Osteocyte (in vitro differentiated cells): Measurements from ENCODE around the gene SPAG17. TPM values are rescaled to one million over a fixed set of nuclear protein-coding genes. Genes with fewer than 3 reads are reported as not detected.
A peak's percentile ranks its signal among the peaks of the same experiment; 100 is the strongest.

Experiments
- DNase-seq: peaks from one replicate; pipeline ENCODE4 v3.0.0; 2021; ENCODE audit warnings: mixed read lengths; ENCODE audit not compliant: unreplicated experiment; ENCODE audit errors: extremely low spot score
- H3K27ac Mint-ChIP-seq: one replicate; pipeline ENCODE4 v1.8.0; 2021; ENCODE audit warnings: mild to moderate bottlenecking, mixed read lengths; ENCODE audit not compliant: unreplicated experiment
- H3K27me3 Mint-ChIP-seq: one replicate; pipeline ENCODE4 v1.8.0; 2021; ENCODE audit warnings: mixed read lengths; ENCODE audit not compliant: unreplicated experiment
- H3K36me3 Mint-ChIP-seq: one replicate; pipeline ENCODE4 v1.8.0; 2021; ENCODE audit warnings: mixed read lengths; ENCODE audit not compliant: unreplicated experiment
- H3K4me1 Mint-ChIP-seq: one replicate; pipeline ENCODE4 v1.8.0; 2021; ENCODE audit warnings: mixed read lengths; ENCODE audit not compliant: unreplicated experiment
- H3K4me3 Mint-ChIP-seq: one replicate; pipeline ENCODE4 v1.8.0; 2021; ENCODE audit warnings: mild to moderate bottlenecking, moderate library complexity, mixed read lengths; ENCODE audit not compliant: unreplicated experiment
- H3K9me3 Mint-ChIP-seq: one replicate; pipeline ENCODE4 v1.8.0; 2021; ENCODE audit warnings: mixed read lengths; ENCODE audit not compliant: unreplicated experiment
- total RNA-seq: library from RNA; stranded (reverse); gene quantifications from 2 replicates; pipeline ENCODE4 v1.2.1, GENCODE V29; 2021
- TF ChIP-seq, protein P1 (sequence below): fragments of 200-600 bp; sonication (generic); IDR thresholded peaks from 2 replicates; pipeline ENCODE4 v1.5.0; 2021; ENCODE audit warnings: antibody characterized with exemption, mild to moderate bottlenecking, moderate library complexity

The SPAG17 gene
- total RNA-seq, 1 donor from 2014 or later: not detected

GRCh38 chr1:117971777-117972176, 213.3 kb downstream of the SPAG17 start:
- DNase-seq: no peak
- TF ChIP-seq, protein P1, sequence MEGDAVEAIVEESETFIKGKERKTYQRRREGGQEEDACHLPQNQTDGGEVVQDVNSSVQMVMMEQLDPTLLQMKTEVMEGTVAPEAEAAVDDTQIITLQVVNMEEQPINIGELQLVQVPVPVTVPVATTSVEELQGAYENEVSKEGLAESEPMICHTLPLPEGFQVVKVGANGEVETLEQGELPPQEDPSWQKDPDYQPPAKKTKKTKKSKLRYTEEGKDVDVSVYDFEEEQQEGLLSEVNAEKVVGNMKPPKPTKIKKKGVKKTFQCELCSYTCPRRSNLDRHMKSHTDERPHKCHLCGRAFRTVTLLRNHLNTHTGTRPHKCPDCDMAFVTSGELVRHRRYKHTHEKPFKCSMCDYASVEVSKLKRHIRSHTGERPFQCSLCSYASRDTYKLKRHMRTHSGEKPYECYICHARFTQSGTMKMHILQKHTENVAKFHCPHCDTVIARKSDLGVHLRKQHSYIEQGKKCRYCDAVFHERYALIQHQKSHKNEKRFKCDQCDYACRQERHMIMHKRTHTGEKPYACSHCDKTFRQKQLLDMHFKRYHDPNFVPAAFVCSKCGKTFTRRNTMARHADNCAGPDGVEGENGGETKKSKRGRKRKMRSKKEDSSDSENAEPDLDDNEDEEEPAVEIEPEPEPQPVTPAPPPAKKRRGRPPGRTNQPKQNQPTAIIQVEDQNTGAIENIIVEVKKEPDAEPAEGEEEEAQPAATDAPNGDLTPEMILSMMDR: no peak
- Mint-ChIP-seq H3K4me3 (no peak overlapping the region), H3K27me3 (peaks cover 26% of the 10 kb centered on the region), H3K4me1 (peaks cover 9% of the 10 kb centered on the region), H3K36me3 (no peaks in the 10 kb centered on the region), H3K9me3 (no peaks in the 10 kb centered on the region), H3K27ac (no peak overlapping the region)

DNA sequence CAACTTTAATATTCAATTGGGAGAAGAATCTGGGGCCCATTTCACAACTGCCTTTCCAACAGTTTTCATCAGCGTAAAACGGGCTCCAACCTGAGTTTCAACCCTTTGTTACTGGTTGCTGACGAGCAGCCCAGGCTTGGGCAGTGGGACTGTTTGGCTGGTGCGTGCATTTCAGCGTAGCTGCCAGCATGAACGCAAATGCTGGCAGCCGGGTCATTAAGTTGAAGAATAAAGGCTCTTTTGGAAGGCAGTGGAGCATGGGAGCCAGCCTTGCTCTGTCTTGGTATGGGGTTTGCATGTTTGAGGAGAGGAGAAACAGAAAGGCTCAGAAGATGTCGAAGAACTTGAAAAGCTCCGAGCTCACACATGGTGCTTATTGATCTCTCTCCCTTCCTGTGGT, 214.8 kb downstream of the SPAG17 start:
- no peak for DNase-seq
- TF ChIP-seq, protein P1: no peak
- Mint-ChIP-seq H3K4me1 (peaks cover 9% of the 10 kb centered on the region), H3K36me3 (peaks cover 2% of the 10 kb centered on the region), H3K27me3 (peaks cover 24% of the 10 kb centered on the region), H3K27ac (no peak overlapping the region), H3K9me3 (no peaks in the 10 kb centered on the region), H3K4me3 (no peak overlapping the region)

- Mint-ChIP-seq H3K27me3 (peaks cover 7% of the 10 kb centered on the region), H3K4me1 (peaks cover 9% of the 10 kb centered on the region), H3K4me3 (no peak overlapping the region), H3K9me3 (no peaks in the 10 kb centered on the region), H3K36me3 (peaks cover 9% of the 10 kb centered on the region), H3K27ac (peak overlapping the region; percentile 40)
- TF ChIP-seq, protein P1: no peak
- DNase-seq: no peak
These were observed 217.1 kb downstream of the SPAG17 start for GRCh38 chr1:117967881-117968280.

DNA sequence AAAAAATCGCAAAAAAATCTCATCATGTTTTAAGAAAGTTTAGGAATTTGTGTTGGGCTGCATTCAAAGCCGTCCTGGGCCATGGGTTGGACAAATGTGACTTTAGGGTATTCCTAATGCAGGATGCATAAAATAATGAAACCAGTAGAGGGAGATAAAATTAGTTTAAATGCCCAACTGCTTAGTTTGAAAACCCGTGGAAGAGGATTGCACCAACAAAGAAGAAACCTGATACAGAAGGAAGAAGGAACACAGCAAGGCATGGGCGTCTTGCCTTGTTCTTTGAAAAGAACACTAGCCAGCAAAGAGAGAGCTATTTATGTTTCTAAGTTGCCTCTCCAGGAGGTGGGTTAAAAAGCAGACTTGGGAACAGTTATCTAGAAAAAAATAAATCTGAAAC, 217.6 kb downstream of the SPAG17 start:
- Mint-ChIP-seq H3K9me3 (no peaks in the 10 kb centered on the region), H3K36me3 (peaks cover 9% of the 10 kb centered on the region), H3K4me3 (no peak overlapping the region), H3K27me3 (peaks cover 6% of the 10 kb centered on the region), H3K4me1 (peaks cover 9% of the 10 kb centered on the region), H3K27ac (peak overlapping the region; percentile 14)
- DNase-seq: no peak
- TF ChIP-seq, protein P1: peak; percentile 49

GRCh38 chr1:117964290-117965038, 220.6 kb downstream of the SPAG17 start:
- H3K27me3 Mint-ChIP-seq: no peaks in the 10 kb centered on the region
- H3K4me1 Mint-ChIP-seq: peaks cover 9% of the 10 kb centered on the region
- H3K4me3 Mint-ChIP-seq: no peak overlapping the region
- DNase-seq: no peak
- TF ChIP-seq, protein P1: no peak
- H3K9me3 Mint-ChIP-seq: no peaks in the 10 kb centered on the region
- peaks cover 14% of the 10 kb centered on the region for H3K36me3 Mint-ChIP-seq
- no peak overlapping the region for H3K27ac Mint-ChIP-seq
